Heart left ventricle (tissue), 16 donors: Measurements from ENCODE around the gene CLMP. TPM values are rescaled to one million over a fixed set of nuclear protein-coding genes. Genes with fewer than 3 reads are reported as not detected.
"Not testable (repeated sequence)": the region's sequence is repeated elsewhere in the genome, so short reads cannot be mapped to it uniquely, and the experiment has no call there.

Experiments
- ATAC-seq, 4 donors: fragments of 200-7000 bp; cut with Tn5 transposase; one replicate each; pipeline ENCODE4 v1.9.1; 2020 to 2022; ENCODE audit warnings: moderate library complexity in 4 of 4, mild to moderate bottlenecking in 3 of 4, moderate number of reproducible peaks in 1 of 4
- DNase-seq, 5 donors: peaks; one replicate each; pipeline ENCODE4 v3.0.0-alpha.2; 2020
- H3K27ac ChIP-seq, 12 donors: fragments of 200-600 bp; sonication (generic) in 4 of 12; one replicate each; pipeline versions ENCODE4 v1.5.0 to v1.8.0; 2016 to 2022; ENCODE audit warnings: mild to moderate bottlenecking in 2 of 12
- H3K27me3 ChIP-seq, 9 donors: fragments of 200-600 bp; sonication (generic) in 2 of 9; one replicate each; pipeline versions ENCODE4 v1.5.1 to v1.8.0; 2016 to 2022; ENCODE audit warnings: mild to moderate bottlenecking in 3 of 9
- H3K36me3 ChIP-seq, 9 donors: fragments of 200-600 bp; sonication (generic) in 2 of 9; one replicate each; pipeline versions ENCODE4 v1.5.0 to v1.8.0; 2018 to 2022; ENCODE audit warnings: mild to moderate bottlenecking in 2 of 9
- H3K4me1 ChIP-seq, 12 donors: fragments of 200-600 bp; sonication (generic) in 4 of 12; one replicate each; pipeline versions ENCODE4 v1.5.0 to v1.8.0; 2016 to 2022; ENCODE audit warnings: mild to moderate bottlenecking in 3 of 12
- H3K4me3 ChIP-seq, 12 donors: fragments of 200-600 bp; sonication (generic) in 4 of 12; one replicate each; pipeline versions ENCODE4 v1.5.0 to v1.8.0; 2017 to 2022; ENCODE audit warnings: mild to moderate bottlenecking in 9 of 12, moderate library complexity in 4 of 12
- H3K9me3 ChIP-seq, 12 donors: fragments of 200-600 bp; sonication (generic) in 4 of 12; one replicate each; pipeline versions ENCODE4 v1.5.0 to v1.8.0; 2016 to 2022; ENCODE audit warnings: mild to moderate bottlenecking in 1 of 12
- CTCF ChIP-seq, 12 donors: fragments of 200-600 bp; sonication (generic) in 4 of 12; IDR thresholded peaks; one replicate each; pipeline versions ENCODE4 v1.5.0 to v1.8.0; 2018 to 2022; ENCODE audit warnings: antibody characterized with exemption in 12 of 12, mild to moderate bottlenecking in 5 of 12
- POLR2A ChIP-seq, 2 donors: fragments of 450-650 bp; IDR thresholded peaks; one replicate each; pipeline ENCODE4 v1.6.1; 2017; ENCODE audit warnings: antibody characterized with exemption in 2 of 2, mild to moderate bottlenecking in 2 of 2, moderate library complexity in 2 of 2
- WGBS, 4 donors: extraction: QIAGEN DNeasy Blood & Tissue Kit in 2 of 4; methylation state at CpG; one replicate each; pipeline versions ENCODE4 v1.1.5 to v1.1.7; 2013 to 2018; 5-methylcytosine and 5-hydroxymethylcytosine counted together
- intact Hi-C, 10 donors: fragments of 100-400 bp; cut with DNase I; formaldehyde crosslinking; loops; one replicate each; pipeline versions ENCODE4 v1.11.1 to v1.14.2; 2022
- polyA plus RNA-seq, 2 donors: library from polyadenylated mRNA; stranded (reverse); fragments of 200-250 nt; gene quantifications; one replicate each; pipeline ENCODE4 v1.2.3, GENCODE V29; 2013
- total RNA-seq, 9 donors: library from RNA; depleted of rRNA in 2 of 9; stranded (reverse); fragments of >200 nt in 2 of 9; fragmentation: NEBNext Ultra II Directional in 3 of 9; extraction: Animal tissue kit (Norgen Biotek cat#: 25700) in 3 of 9; gene quantifications; one replicate each; pipeline versions ENCODE4 v1.1.0 to v1.2.4, GENCODE V29; 2016 to 2023
- donor health status: ischemic (EF 13 %, LVEDD 7.1; RV severe dilation, severe dysfunction).
- donor health status: healthy with polysubstance abuse.
- donor health status: DM: no; HTN: yes; CAD: no.
- donor health status: DM: no; HTN: no; CAD: no.
- donor health status: ischemic (EF 25% LVEDD 6.9; RV normal size, moderate dysfunction).
- donor health status: ischemic (EF 25% LVEDD 5.7; RV mildly dilated, moderate dysfunction).
- donor health status: healthy.
- donor health status: DM: yes; HTN: yes; CAD: no.
- donor health status: ischemic (EF 35%, LVEDD 5.7; RV mildly dilated, moderate dysfunction).
- donor health status: nonischemic (EF 11% LVEDD 7.7; RV severe dilation, severe dysfunction).
- donor health status: DM: yes; HTN: yes; CAD: no.
- donor health status: PGD.
- donor health status: ischemic (EF 29% LVEDD 5.4; RV normal size, mild dysfunction).
- donor health status: nonischemic (EF 23%, LVEDD 6.1; RV moderate dilation, normal function).

CLMP gene
- total and polyA plus RNA-seq, 11 donors: 1.9 to 18.4 (median 5.8) TPM

GRCh38 chr11:123158033-123159003 lies 36.7 kb downstream of the CLMP start:
- no peaks in the 10 kb centered on the region for H3K27me3 ChIP-seq
- H3K36me3 ChIP-seq: no peaks in the 10 kb centered on the region
- DNase-seq (no peak), ATAC-seq (peak in 3 of 4 donors; percentile 28 to 83 (median 45))
- no peak overlapping the region for H3K4me3 ChIP-seq
- H3K4me1 ChIP-seq: peaks cover 0 to 5% (median 0%) of the 10 kb centered on the region in 12 donors
- intact Hi-C loops: no loop called here
- TF ChIP-seq CTCF (IDR thresholded peaks at IDR 0.05) (no peak), POLR2A (IDR thresholded peaks at IDR 0.05) (no peak)
- no peak overlapping the region for H3K27ac ChIP-seq
- 70 to 73% (median 72%) methylated on average over 11 of the region's 11 CpGs for WGBS, 4 donors
- peaks cover 0 to 11% (median 0%) of the 10 kb centered on the region in 12 donors for H3K9me3 ChIP-seq

- 55 to 77% (median 67%) methylated on average over 9 of the region's 9 CpGs for WGBS, 4 donors
- ATAC-seq: no peak
- TF ChIP-seq POLR2A (IDR thresholded peaks at IDR 0.05): no peak
- no peak for TF ChIP-seq CTCF (IDR thresholded peaks at IDR 0.05)
These were observed 42.1 kb downstream of the CLMP start for GRCh38 chr11:123152951-123153350.

GRCh38 chr11:123152346-123152745 lies 42.7 kb downstream of the CLMP start:
- H3K36me3 ChIP-seq, H3K4me3 ChIP-seq, ATAC-seq, H3K27me3 ChIP-seq, H3K4me1 ChIP-seq, intact Hi-C loops, DNase-seq, H3K27ac ChIP-seq: not testable (repeated sequence)
- H3K9me3 ChIP-seq: peaks cover 0 to 11% (median 0%) of the 10 kb centered on the region in 12 donors
- WGBS, 4 donors: 93 to 97% (median 95%) methylated on average over 5 of the region's 5 CpGs

More at GRCh38 chr11:123152951-123153350, 42.1 kb downstream of the CLMP start:
- Histone ChIP-seq H3K36me3 (no peaks in the 10 kb centered on the region), H3K9me3 (peaks cover 0 to 11% (median 0%) of the 10 kb centered on the region in 12 donors), H3K4me1 (peaks cover 0 to 1% (median 0%) of the 10 kb centered on the region in 12 donors), H3K27me3 (peaks cover 0 to 6% (median 0%) of the 10 kb centered on the region in 9 donors), H3K27ac (no peak overlapping the region), H3K4me3 (no peak overlapping the region)
- DNase-seq: no peak
- intact Hi-C loops: no loop called here

- Histone ChIP-seq H3K9me3 (peaks cover 0 to 11% (median 0%) of the 10 kb centered on the region in 12 donors), H3K27me3 (peaks cover 0 to 11% (median 0%) of the 10 kb centered on the region in 9 donors), H3K36me3 (no peaks in the 10 kb centered on the region), H3K4me3 (no peak overlapping the region), H3K4me1 (no peaks in the 10 kb centered on the region), H3K27ac (no peak overlapping the region)
- TF ChIP-seq CTCF (IDR thresholded peaks at IDR 0.05) (no peak), POLR2A (IDR thresholded peaks at IDR 0.05) (no peak)
- no peak for DNase-seq
- intact Hi-C loops: no loop called here
- WGBS, 4 donors: 50 to 58% (median 55%) methylated on average over 2 of the region's 2 CpGs
- ATAC-seq: no peak
These were observed 43.3 kb downstream of the CLMP start for GRCh38 chr11:123151796-123152195.
